Renal cortex interstitium (tissue), 15 donors: ENCODE results near the gene HELQ. TPM values are rescaled to one million over a fixed set of nuclear protein-coding genes. Genes with fewer than 3 reads are reported as not detected.
"Not testable (repeated sequence)": the region's sequence is repeated elsewhere in the genome, so short reads cannot be mapped to it uniquely, and the experiment has no call there.

ENCODE experiments used
- DNase-seq, 11 donors: peaks; one replicate each; pipeline ENCODE4 v3.0.0-alpha.2; 2013; ENCODE audit warnings: low read depth in 9 of 11, low spot score in 4 of 11; ENCODE audit errors: extremely low read depth in 1 of 11
- long read RNA-seq, 16 experiments: transcript quantifications; one replicate each; lab custom pipeline, GENCODE V29; 2026
- polyA plus RNA-seq, 3 donors: library from polyadenylated mRNA; unstranded; fragments of 120-200 nt; gene quantifications; one replicate each; pipeline ENCODE4 v1.2.1, GENCODE V29; 2013; ENCODE audit not compliant: insufficient read length in 3 of 3

HELQ gene
- polyA plus RNA-seq, result 10 to 100 TPM; 14.6 to 18.0 (median 15.9) TPM
- long read RNA-seq, donor 1, partial matches to known transcripts, result 24 of 123 reads
- long read RNA-seq, donor 1, other reads (novel, unspliced or antisense), result 93 of 123 reads
- long read RNA-seq, donor 2, partial matches to known transcripts, result 24 of 118 reads
- long read RNA-seq, donor 2, other reads (novel, unspliced or antisense), result 92 of 118 reads
- long read RNA-seq, donor 3, partial matches to known transcripts, result 0 of 4 reads
- long read RNA-seq, donor 3, other reads (novel, unspliced or antisense), result 0 of 4 reads
- long read RNA-seq, donor 4, partial matches to known transcripts, result 22 of 102 reads
- long read RNA-seq, donor 4, other reads (novel, unspliced or antisense), result 76 of 102 reads
- long read RNA-seq, donor 5, result 0 reads
- long read RNA-seq, donor 6, partial matches to known transcripts, result 0 of 2 reads
- long read RNA-seq, donor 6, other reads (novel, unspliced or antisense), result 0 of 2 reads
- long read RNA-seq, donor 7, partial matches to known transcripts, result 0 of 6 reads
- long read RNA-seq, donor 7, other reads (novel, unspliced or antisense), result 0 of 6 reads
- long read RNA-seq, donor 8, result 0 reads
- long read RNA-seq, donor 9, partial matches to known transcripts, result 0 of 1 reads
- long read RNA-seq, donor 9, other reads (novel, unspliced or antisense), result 0 of 1 reads
- long read RNA-seq, donor 10, partial matches to known transcripts, result 0 of 3 reads
- long read RNA-seq, donor 10, other reads (novel, unspliced or antisense), result 0 of 3 reads
- long read RNA-seq, donor 11, partial matches to known transcripts, result 0 of 3 reads
- long read RNA-seq, donor 11, other reads (novel, unspliced or antisense), result 0 of 3 reads
- long read RNA-seq, donor 12, result 0 reads
- long read RNA-seq, donor 13, result 0 reads
- long read RNA-seq, donor 14, partial matches to known transcripts, result 132 of 153 reads
- long read RNA-seq, donor 14, other reads (novel, unspliced or antisense), result 15 of 153 reads
- long read RNA-seq, donor 15, partial matches to known transcripts, result 0 of 4 reads
- long read RNA-seq, donor 15, other reads (novel, unspliced or antisense), result 0 of 4 reads
- long read RNA-seq, donor 16, partial matches to known transcripts, result 12 of 15 reads
- long read RNA-seq, donor 16, other reads (novel, unspliced or antisense), result 0 of 15 reads

GRCh38 chr4:83455281-83456183, at the start of gene HELQ, which contains the start of gene MRPS18C:
Gene HELQ (minus strand): TSS chr4:83455823. CDS start chr4:83455693, 130 bp downstream.
Gene MRPS18C (plus strand): TSS chr4:83456058. CDS start chr4:83456078, 20 bp downstream.
- peak; percentile 97 to 100 (median 98) for DNase-seq

DNA sequence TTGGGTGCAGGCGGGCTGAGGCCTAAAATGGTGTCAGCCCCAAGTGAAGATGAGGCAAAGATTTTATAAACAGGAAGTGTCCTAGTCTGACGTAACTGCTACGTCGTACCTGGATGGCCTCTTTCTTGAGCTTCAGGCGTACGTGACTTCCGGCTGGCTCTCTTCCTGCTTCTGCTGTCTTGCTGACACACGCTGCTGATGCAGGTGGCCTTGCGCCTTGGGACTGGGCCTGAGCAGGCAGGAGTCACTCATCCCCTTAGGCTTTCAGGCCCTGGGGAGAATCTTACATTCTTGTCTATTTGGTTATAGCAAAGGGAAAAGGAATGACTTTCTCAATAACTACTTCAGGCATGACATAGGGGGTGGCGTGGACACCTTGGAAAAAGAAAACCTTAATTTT, 49.4 kb upstream of the HELQ start:
- DNase-seq, result no peak

DNA sequence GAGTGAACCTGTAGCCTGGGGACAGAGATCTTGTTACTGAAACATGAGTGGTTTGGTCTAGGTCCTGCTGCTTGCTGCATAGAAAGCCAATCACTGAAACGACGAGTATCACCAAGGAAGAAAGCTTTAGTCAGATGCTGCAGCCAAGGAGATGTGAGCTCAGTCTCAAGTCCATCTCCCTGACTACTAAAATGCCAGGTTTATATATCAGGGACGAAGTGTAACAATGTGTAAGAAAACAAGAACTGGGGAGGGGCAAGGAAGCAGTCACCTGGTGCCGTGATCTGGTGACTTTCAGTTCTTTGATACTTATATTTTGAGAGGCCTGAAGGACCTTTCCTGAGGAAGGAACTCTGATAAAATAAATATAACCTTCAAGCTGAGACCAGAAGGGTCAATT, 48.9 kb upstream of the HELQ start:
- no peak for DNase-seq

GRCh38 chr4:83503974-83504373, 48.4 kb upstream of the HELQ start:
- no peak for DNase-seq

DNA sequence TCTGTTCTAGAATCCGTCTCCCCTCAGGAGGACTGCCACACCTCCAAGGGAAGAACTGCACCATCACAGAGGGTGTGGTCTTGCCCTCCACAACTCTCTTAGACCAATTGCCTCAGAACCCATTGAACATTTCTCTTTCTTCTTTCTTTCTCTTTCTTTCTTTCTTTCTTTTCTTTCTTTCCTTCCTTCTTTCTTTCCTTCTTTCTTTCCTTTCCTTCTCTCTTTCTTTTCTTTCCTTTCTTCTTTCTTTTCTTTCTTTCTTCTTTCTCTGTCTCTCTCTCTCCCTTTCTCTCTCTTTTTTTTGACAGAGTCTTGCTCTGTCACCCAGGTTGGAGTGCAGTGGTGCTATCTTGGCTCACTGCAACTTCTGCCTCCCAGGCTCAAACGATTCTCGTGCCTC, 46.0 kb upstream of the HELQ start:
- not testable (repeated sequence) for DNase-seq

DNA sequence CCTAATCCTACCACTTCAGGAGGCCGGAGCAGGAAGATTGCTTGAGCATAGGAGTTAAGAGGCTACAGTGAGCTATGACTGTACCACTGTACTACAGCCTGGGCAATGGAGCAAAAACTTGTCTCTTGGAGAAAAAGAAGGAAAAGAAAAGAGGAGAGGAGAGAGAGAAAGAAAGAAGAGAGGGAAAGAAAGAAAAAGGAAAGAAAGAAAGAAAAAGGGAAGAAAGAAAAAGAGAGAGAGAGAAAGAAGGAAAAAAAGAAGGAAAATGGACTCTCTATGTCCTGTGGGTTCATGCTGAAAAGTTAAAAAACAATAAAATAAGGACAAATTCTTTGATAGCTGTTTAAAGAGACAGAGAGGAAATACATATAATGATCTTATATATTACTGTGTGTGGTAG, 42.6 kb upstream of the HELQ start:
- no peak for DNase-seq

DNA sequence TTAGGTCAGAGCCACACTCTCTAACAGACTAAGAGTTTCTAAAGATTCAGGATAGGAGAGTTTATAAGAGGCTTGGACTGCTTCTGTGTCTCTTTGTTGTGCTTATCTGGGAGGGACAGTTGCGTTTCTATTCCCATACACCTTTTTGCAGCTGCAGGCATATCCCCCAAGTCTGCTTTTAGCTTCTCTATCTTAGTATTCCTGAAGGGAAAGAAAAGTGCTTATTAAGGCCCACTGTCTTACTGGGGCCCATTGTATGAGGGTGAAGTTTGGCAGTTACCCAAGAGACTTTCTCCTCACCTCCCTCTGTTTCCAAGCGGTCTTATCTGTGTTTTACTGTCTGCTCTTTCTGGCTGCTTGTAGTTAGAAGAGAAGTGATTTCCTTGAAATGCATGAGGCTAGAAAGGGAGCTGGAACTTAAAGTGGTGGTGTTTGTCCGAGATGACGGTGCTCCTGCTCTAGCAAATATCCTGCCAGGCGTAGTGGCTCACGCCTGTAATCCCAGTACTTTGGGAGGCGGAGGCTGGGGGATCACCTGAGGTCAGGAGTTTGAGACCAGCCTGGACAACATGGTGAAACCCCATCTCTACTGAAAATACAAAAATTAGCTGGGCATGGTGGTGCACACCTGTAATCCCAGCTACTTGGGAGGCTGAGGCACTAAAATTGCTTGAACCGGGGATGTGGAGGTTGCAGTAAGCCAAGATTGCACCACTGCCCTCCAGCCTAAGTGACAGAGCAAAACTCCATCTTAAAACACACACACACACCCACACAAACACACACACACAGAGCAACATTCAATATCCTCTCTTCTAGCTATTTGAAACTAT, 40.7 kb upstream of the HELQ start:
- DNase-seq, result not testable (repeated sequence)

DNA sequence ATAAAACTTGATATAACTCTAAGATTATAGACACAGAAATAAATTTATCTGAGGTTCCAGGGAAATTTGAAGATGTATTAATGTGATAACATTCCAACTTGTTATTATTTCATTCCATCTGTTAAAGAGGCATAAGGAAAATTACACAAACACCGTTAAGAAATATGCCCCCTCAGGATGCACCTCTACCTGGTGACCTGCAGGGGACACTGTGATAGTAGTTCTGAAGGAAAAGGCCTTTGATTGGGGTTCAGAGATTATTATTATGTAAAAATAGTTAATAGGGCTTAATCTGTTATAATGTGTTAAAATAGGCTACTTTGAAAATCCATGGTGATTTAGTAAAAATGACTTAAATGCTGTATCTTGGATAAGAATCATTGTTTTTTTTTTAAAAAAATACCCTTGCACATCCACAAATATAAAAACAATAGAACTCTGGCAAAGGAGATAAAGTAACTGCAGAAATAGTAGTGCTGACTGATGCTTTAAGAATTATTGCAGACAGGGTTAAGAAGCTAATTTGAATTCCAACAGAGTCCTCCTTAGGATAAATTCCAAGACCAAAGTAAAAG, 35.3 kb upstream of the HELQ start:
- DNase-seq, result no peak

DNA sequence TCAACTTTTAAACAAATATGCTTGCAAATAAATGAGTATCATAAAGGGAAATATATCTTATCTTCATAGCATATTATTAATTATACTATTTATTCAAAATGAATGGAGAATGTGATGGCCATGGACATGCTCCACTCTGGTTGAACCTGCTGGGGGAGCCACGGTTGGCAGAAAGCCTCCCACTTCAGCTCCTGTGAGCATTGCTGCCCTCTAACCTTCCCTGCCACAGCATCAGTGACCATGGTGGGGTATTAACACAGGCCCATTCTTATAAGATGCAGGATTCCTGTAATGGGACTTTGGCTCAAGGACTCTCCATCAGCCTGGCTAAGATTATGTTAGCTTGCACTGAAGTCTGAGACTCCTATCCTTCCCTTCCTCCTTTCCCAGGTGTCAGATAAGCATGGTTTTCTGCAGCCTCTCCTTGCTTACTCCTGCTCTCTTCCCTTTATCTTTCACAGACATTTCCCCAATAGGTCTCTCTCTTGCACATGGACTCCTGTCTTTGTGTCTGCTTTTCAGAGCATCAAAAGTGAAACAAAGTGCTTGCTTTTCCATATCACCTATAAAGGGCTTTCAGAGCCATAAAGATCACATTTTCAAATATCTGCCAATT, 34.2 kb upstream of the HELQ start:
- no peak for DNase-seq

DNA sequence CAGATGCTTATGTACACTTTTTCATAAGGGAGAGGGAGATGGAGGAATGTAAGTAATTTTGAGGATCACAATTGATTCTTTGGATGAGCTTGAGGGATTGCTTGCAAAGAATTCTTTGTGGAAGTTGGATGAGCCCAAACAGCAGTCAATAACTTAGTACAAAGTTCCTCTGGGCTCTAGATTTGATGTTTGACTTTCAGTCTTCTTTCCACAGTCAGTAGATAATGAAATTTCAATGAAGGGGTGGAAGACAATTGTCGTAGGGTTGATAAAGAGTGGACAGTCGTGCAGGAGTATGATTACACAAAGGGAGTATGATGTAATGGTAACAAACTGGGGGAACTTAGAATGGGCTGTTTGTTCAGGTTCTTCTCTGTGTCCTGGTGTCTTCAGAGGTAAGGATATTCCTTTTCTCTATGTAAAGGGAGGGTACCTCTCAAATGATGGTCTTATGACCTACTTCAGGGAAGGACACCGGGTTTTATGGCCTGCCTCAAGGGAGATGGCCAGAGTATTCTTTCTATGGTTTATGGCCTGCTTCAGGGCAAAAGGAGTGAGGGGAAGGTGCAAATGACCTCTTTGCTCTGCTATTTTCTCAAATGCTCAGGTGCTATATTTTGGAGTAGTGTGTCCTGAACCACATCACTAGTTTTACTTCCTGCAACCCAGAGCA, 31.0 kb upstream of the HELQ start:
- DNase-seq, result no peak

- peak; percentile 75 to 93 (median 90) for DNase-seq
These were observed 29.2 kb upstream of the HELQ start, which contains the start of gene ABRAXAS1 for GRCh38 chr4:83484500-83485461. Gene ABRAXAS1 (minus strand): TSS chr4:83485100. CDS start chr4:83485072, 28 bp downstream.

DNA sequence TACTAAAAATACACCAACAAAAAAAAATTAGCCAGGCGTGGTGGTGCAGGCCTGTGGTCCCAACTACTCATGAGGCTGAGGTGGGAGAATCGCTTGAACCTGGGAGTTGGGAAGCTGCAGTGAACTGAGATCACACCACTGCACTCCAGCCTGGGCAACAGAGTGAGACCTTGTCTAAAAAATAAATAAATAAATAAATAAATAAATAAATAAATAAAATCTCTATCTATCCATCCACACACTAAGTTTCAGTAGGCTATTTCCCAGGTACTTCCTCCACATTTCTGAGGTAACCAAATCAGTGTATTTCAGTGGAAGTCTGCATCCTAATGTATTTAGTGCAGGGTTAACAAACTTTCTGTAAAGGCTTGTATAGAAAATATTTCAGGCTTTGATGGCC, 18.3 kb upstream of the HELQ start:
- no peak for DNase-seq

DNA sequence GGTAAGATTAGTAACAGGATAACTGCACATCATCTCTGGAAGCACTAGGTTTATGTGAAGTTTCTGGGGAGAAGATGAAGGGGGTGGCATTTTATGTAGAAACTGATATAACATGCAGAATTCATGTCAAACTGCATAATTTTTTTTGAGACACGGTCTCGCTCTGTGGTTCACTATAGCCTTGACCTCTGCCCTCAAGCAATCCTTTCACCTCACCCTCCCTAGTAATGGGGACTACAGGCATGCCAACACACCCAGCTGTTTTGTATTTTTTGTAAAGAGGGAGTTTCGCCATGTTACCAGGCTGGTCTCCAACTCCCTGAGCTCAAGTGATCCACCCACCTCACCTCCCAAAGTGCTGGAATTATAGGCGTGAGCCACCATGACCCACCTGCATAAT, 17.8 kb upstream of the HELQ start:
- DNase-seq, result no peak

- DNase-seq, result no peak
These were observed 520 bp upstream of the HELQ start for GRCh38 chr4:83456184-83456501.

- peak in 4 of 11 donors; percentile 1 to 13 (median 4) for DNase-seq
These were observed 937 bp downstream of the HELQ start for GRCh38 chr4:83454686-83455085.
